ENCODE data around the gene ERVV-1. TPM values are rescaled to one million over a fixed set of nuclear protein-coding genes. Genes with fewer than 3 reads are reported as not detected.

The ERVV-1 gene
- polyA plus RNA-seq (2012; rRNA removed), result not detected in 2 replicates
- not detected in 2 replicates for polyA plus RNA-seq (2012; cell fraction: cytosol; rRNA removed)
- not detected in 2 replicates for polyA plus RNA-seq (2012; cell fraction: nucleus; rRNA removed)

GRCh38 chr19:53013621-53014020 lies at the start of gene ERVV-1:
TSS of gene ERVV-1 (plus strand) at chr19:53013921. CDS start at chr19:53014091, 170 bp downstream.
- ChIA-PET CTCF (no interaction called here), POLR2A (no interaction called here)
- Histone ChIP-seq H3K9me3 (no peaks in the 10 kb centered on the region), H3F3A (replicated peaks; ENCODE audit: insufficient read depth) (no peaks in the 10 kb centered on the region), H4K20me1 (ENCODE audit: insufficient read depth) (no peaks in the 10 kb centered on the region), H3K27me3 (ENCODE audit: insufficient read depth) (no peaks in the 10 kb centered on the region), H3K9me2 (no peaks in the 10 kb centered on the region), H3K4me1 (ENCODE audit: control insufficient read depth in 1 of 2, insufficient read depth in 2 of 2, low read depth in 1 of 2, low read length in 1 of 2) (no peaks in the 10 kb centered on the region), H3K4me3 (ENCODE audit: low read depth in 2 of 2, low read length in 1 of 2) (no peak within 1 kb of the TSS), H2AFZ (ENCODE audit: low read depth) (no peak within 1 kb of the TSS), H3K36me3 (replicated peaks in 1 of 2; ENCODE audit: control insufficient read depth in 1 of 2, insufficient read depth in 2 of 2, low read length in 1 of 2) (no peaks in the 10 kb centered on the region), H3K9ac (no peak within 1 kb of the TSS), H3K79me2 (ENCODE audit: insufficient read depth) (no peaks in the 10 kb centered on the region), H3K27ac (ENCODE audit: low read depth in 2 of 2, low read length in 1 of 2) (no peak within 1 kb of the TSS), H3K4me2 (no peak within 1 kb of the TSS)
- TF ChIP-seq JUND (IDR thresholded peaks at IDR 0.05), result no peak
- TF ChIP-seq CTCF (IDR thresholded peaks at IDR 0.05), result no peak
- no peak for TF ChIP-seq ELF1 (IDR thresholded peaks at IDR 0.05)
- no peak for TF ChIP-seq MAX (IDR thresholded peaks at IDR 0.05; ENCODE audit: low read depth)
- no peak for TF ChIP-seq TCF12 (IDR thresholded peaks at IDR 0.05)
- TF ChIP-seq NRF1 (IDR thresholded peaks at IDR 0.05; ENCODE audit: low read depth, low read length), result no peak
- no peak for TF ChIP-seq RCOR1 (IDR thresholded peaks at IDR 0.05; ENCODE audit: low read length)
- no peak for TF ChIP-seq FOXJ3 (CRISPR knock-in tag; IDR thresholded peaks at IDR 0.05)
- TF ChIP-seq REST (IDR thresholded peaks at IDR 0.05; ENCODE audit: low read depth, low read length), result no peak
- no peak for TF ChIP-seq MXI1 (IDR thresholded peaks at IDR 0.05; ENCODE audit: low read depth, low read length)
- no peak for TF ChIP-seq GATA2 (CRISPR knock-in tag; IDR thresholded peaks at IDR 0.05)
- TF ChIP-seq FOSL2 (IDR thresholded peaks at IDR 0.05; ENCODE audit: borderline replicate concordance, low read depth), result no peak
- no peak for TF ChIP-seq IRF3 (IDR thresholded peaks at IDR 0.05; ENCODE audit: low read depth, low read length)
- no peak for TF ChIP-seq GABPA (IDR thresholded peaks at IDR 0.05; ENCODE audit: low read depth)
- TF ChIP-seq EP300 (IDR thresholded peaks at IDR 0.05; ENCODE audit: borderline replicate concordance in 1 of 2, low read depth in 1 of 2, low read length in 1 of 2), result no peak
- TF ChIP-seq ZBTB33 (IDR thresholded peaks at IDR 0.05; ENCODE audit: borderline replicate concordance, low read depth), result no peak
- no peak for DNase-seq
- WGBS (ENCODE audit: low lambda C conversion rate), result 43% methylated on average over 7 of the region's 7 CpGs

Data from SK-N-SH (cell line).